GM19328 (cell line): ENCODE results near the gene PSAT1.

Experiments used
- ATAC-seq: cut with Tn5 transposase; IDR thresholded peaks from one replicate; pipeline ENCODE4 v1.9.1; 2021; ENCODE audit warnings: mild to moderate bottlenecking, moderate library complexity; ENCODE audit not compliant: unreplicated experiment

Gene PSAT1

DNA sequence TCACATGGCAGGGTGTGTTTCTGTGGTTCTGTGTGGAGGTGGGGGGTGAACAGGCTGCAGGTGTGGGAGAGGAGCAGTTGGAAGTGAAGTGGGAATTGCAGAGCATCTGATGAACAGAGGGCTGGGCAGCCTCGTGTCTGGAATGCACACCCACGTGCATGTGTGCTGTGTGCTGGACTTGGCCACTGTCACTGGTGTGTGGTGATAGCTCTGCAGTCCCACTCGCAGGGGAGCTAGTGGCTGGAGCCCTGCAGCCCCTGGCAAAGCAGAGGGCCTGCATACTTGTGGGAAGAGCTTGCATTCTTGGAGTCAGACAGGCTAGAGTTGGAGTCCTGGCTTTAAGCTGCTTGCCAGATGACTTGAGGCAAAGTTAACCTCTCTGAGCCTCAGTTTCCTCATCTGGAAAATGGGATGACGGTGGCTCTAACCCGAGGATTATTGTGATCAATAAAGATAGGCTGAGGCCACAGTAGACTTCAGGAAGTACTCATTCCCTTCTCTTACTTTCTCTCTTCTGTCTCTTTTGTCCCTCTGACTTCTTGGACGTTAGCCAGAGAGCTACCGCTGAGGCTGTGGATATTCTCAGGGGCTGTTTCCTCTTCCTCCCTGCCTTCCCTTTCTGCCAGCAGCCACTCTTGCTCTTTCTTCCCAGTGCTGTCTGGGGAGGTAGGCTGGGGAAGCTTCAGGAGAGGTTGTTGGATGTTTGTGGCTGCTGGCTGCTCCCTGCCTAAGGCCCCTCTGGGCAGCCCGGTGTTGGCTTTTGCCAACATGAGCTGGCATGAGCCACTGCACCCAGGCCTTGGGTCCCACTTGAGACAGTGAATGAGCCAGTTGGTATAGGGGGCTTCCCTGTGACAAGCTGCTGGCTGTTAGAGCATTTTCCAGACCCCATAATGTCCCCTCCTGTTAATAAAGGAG, 18.3 kb downstream of the PSAT1 start:
- no peak for ATAC-seq

GRCh38 chr9:78316166-78316892, 19.4 kb downstream of the PSAT1 start:
- no peak for ATAC-seq

DNA sequence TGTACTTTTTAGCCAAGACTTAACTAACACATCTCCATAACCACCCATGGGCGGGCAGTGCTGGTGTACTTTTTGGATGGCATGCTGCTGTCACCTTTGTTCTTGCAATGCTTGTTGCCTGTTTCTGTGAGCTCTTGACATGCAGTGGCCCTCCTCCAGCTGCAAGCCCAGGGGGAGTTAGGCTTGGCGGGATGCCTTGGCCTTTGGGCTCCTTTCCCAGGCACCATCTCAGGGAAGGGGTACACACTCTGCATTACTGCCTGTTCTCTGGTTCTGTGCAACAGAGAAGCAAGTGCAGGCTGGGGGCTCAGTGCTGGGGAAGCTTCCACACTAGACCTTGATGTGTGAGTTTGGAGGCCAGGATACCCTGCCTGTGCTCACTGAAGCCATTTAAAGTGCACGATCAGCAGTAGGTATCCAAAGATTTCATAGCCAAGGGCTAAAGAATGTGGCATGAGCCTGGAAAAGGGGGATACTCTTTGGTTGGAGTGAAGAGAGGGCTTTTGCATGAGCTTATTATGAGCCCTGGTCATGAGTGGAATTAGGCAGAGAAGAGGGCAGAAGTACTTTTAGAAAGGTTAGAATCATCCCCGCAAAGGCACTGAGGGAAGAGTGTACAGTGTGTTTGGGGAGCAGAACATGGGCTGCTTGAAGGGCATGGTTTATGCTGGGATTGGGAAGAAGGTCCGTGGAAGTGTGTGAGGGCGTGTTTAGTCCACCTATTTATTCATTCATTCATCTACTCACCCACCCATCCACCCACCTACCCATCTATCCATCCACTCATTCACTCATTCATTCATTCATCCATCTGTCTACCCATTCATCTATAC, 22.5 kb downstream of the PSAT1 start:
- no peak for ATAC-seq

DNA sequence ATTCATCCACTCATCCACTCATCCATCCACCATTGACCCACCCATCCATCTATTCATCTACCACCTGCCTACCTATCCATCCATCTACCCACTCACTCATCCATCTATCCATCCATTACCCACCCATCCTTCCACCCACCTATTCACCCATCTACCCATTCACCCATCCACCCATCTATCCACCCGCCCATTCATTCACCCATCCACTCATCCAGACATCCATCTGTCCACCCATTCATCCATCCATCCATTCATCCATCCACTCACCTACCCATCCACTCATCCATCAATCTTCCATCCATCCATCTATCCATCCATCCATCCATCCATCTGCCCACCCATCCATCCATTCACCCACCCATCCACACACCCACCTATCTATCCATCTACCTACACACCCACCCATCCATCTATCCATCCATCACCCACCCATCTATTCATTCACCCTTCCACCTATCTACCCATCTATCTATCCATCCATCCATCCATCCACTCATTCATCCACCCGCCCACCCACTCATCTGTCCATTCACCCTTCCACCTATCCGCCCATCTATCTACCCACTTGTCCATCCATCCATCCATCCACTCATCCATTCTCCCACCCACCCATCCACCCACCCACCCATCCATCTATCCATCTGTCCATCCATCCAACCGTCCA, 23.2 kb downstream of the PSAT1 start:
- no peak for ATAC-seq

DNA sequence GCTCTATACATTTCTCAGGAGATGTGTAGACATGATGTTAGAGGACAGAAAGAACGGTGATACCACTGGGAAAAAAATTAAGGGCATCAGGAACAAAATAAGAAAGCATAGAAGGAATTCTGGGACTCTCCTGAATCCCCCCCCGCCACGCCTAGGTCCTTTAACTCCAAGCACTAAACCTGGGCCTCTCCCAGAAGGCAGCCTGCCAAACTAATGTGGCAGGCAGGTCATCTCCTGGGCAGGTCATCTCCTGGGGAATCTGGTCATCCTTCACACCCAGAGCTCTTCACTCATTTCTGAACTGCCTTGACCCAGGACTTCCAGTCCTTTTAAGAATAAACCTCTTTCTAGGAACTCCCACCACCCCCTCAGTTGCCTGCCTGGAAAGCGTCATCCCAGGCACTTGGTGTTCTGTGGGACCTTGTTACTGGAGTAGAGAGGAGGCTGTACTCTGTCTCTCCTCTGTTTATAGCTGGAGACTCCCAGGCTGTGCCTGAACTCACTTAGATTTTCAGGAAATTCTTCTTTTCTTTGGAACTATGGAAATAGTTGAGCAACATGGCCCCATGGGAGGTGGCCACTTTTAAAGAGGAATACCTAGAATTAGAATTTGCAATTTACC, 24.1 kb downstream of the PSAT1 start:
- no peak for ATAC-seq

- ATAC-seq, result no peak
These were observed 24.6 kb downstream of the PSAT1 start for GRCh38 chr9:78321505-78321904.

- ATAC-seq, result no peak
These were observed 27.2 kb downstream of the PSAT1 start for GRCh38 chr9:78324068-78324650.

DNA sequence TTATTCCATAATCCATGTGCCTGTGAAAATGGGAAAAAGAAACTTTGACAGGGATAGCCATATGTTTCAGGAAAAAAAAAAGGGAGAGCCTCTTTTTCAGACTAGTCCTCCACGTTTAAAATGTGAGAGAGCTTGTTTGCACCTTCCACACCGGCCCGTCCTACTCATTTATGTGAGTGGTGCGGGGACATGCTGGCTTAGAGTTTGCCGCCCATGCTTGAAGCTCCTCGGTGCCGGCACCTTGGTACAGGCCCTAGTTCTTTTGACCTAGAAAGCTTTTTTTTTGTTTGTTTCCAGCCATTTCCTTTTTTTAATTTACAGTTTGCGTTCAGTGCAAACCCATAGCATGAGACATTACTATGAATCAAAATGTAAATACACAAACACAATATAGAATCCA, 27.8 kb downstream of the PSAT1 start:
- ATAC-seq, result no peak

- no peak for ATAC-seq
These were observed 28.4 kb downstream of the PSAT1 start for GRCh38 chr9:78325343-78325742.

GRCh38 chr9:78325846-78326360, 29.0 kb downstream of the PSAT1 start:
- no peak for ATAC-seq

DNA sequence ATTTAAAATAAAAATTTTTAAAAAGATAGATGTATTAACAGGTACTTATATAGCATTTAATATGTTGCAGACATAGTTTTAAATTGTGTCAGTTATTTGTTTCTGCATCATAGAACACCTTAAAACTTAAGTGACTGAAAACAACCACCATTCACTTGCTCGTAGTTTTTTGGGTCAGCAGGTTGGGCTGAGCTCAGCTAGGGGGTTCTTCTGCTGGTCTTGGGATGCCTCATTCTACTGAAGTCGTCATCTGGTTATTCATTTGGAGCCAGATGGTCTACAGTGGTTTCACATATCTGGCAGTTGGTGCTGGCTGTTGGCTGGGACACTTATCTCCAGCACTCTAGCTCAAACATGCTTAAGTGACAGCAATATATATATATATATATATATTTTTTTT, 29.6 kb downstream of the PSAT1 start:
- no peak for ATAC-seq

- no peak for ATAC-seq
These were observed 35.5 kb downstream of the PSAT1 start for GRCh38 chr9:78332381-78332780.

- ATAC-seq, result no peak
These were observed 51.9 kb downstream of the PSAT1 start for GRCh38 chr9:78348848-78349247.

GRCh38 chr9:78351816-78352215, 54.9 kb downstream of the PSAT1 start:
- ATAC-seq, result peak; percentile 53

GRCh38 chr9:78354324-78354973, 57.5 kb downstream of the PSAT1 start:
- no peak for ATAC-seq

DNA sequence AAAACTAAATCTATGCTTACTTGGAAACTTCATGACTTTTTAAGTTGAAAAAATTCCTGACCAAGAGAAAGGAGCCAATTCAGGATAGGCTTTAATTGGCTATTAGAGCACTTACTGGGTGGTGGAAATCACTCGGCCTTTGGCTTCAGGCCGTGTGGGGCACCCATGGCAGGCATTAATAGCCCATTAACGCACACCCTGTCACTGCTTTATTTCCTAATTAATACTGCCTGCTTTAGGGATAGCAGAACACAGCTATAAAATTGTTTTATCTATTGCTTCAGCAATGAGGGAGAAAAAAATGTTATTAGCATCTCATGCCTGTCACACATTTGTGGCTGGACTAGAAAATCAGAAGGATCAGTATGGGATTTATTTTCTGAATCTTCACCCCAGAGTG, 58.1 kb downstream of the PSAT1 start:
- no peak for ATAC-seq

- ATAC-seq, result no peak
These were observed 59.7 kb downstream of the PSAT1 start for GRCh38 chr9:78356634-78357033.

DNA sequence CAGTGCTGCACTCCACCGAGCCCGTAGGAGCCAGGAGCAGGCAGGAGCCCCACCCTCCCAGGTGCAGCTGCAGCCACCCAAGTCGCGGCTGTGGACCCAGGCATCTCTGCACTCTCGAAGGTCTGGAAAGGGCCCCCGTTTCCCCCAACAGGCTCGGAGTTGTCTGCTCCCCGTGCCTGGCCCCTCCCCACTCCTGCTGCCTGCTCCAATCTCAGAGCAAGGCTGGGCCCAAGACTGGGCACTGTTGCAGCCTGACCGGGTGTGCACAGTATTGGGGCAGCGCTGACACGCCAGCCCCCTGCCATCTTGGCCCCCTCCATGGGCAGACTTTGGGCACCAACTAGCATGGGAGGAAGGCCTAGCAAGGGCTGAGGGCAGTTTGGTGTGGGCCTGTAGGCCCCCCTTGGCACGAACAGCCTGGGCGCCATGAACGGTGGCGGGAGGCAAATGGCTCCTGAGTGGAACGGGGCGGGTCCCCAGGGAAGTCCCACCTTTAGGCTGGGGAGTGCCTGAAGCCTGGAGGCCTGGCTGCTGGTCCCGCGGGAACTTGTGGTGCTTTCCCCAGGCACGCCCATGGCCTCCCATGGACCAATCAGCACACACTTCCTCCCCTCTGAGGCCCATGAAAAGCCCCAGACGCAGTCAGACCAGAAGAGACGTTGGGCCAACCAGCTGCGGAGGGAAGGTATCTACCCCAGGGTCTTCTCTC, 60.4 kb downstream of the PSAT1 start:
- ATAC-seq, result no peak
